ENCODE data around the gene KCNQ2. TPM values are rescaled to one million over a fixed set of nuclear protein-coding genes. Genes with fewer than 3 reads are reported as not detected.

The KCNQ2 gene
- total RNA-seq, 1 experiment from 2014 or later, result 86.5 TPM

DNA sequence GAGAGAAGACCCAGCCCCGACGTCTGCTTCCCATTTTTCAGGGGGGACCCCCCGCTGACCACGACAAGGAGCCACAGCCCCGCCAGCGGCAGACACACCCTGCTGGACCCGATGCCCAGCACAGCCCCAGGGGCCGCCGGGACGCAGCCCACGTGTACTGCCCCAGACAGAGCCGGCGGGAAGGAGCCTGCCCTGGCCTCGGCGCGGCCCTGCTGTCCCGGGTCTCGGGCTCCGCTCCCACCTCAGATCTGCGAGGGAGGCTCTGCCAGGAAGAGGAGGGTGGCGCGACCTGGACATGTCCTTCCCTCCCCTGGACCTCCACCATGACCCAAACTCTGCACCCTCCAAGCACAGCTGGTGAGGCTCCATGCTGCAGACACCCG is 54.7 kb downstream of the KCNQ2 start (continued):
- TF ChIP-seq POLR2A (IDR thresholded peaks at IDR 0.05; ENCODE audit: borderline replicate concordance, extremely low read depth, insufficient read depth, insufficient read length), result no peak
- no peak for TF ChIP-seq CEBPB (IDR thresholded peaks at IDR 0.05; ENCODE audit: low read depth)
- no peak for TF ChIP-seq ATF3 (IDR thresholded peaks at IDR 0.05)
- no peak for TF ChIP-seq FOSL1 (IDR thresholded peaks at IDR 0.05; ENCODE audit: low read depth)

DNA sequence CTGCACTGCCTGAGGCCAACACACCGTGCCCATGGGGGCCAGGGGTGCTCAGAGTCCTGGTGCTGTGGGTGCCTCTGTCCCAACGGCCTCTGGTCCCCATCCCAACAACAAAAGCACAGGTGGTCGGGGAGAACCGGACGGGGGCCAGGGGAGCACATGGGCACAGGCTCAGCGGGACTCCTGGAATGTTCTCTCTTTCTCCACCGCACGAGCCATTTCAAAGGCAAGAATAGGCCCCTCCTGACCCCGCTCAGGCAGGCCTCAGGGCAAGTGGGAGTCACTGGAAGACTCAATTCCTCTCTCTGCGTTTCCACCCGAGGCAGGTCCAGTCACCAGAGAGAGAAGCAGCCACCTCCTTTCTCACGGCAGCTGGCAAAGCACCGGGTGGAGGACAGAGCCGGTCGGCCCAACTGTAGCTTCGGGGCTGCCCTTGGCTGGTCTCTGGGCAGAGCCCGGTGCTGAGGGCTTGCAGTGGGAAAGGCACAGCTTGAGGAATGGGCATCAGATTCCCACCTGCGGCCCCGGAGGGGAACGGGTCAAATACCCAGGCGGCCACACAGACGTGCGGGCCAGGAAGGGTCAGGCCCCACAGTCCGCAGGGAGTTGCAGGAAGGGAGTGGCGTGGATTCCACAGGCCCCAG is 55.2 kb downstream of the KCNQ2 start:
- Histone ChIP-seq H3K4me2 (ENCODE audit: low read length) (no peak overlapping the region), H3K9ac (ENCODE audit: low read length) (no peak overlapping the region), H3K9me3 (ENCODE audit: control insufficient read depth in 1 of 2, insufficient read depth in 1 of 2, low read depth in 1 of 2, low read length in 2 of 2) (no peaks in the 10 kb centered on the region), H2AFZ (ENCODE audit: low read depth, low read length, poor library complexity, severe bottlenecking) (no peak overlapping the region), H3K36me3 (ENCODE audit: control insufficient read depth in 1 of 2, insufficient read depth in 2 of 2, low read length in 2 of 2) (no peaks in the 10 kb centered on the region), H3K9me2 (ENCODE audit: insufficient read depth) (no peaks in the 10 kb centered on the region), H4K20me1 (ENCODE audit: insufficient read depth) (no peaks in the 10 kb centered on the region), H3K4me3 (replicated peaks in 1 of 2; ENCODE audit: low read depth in 1 of 2, low read length in 2 of 2) (no peak overlapping the region), H3K79me2 (ENCODE audit: insufficient read depth, low read length) (no peaks in the 10 kb centered on the region), H3K27me3 (ENCODE audit: insufficient read depth, low read length) (no peaks in the 10 kb centered on the region), H3K4me1 (ENCODE audit: control insufficient read depth in 1 of 2, insufficient read depth in 2 of 2, low read length in 2 of 2) (no peaks in the 10 kb centered on the region), H3K27ac (ENCODE audit: low read depth, low read length) (no peak overlapping the region)
- ChIA-PET CTCF (no interaction called here), POLR2A (no interaction called here), RAD21 (ENCODE audit: low non-redundant PET in 1 of 2, low total read pairs in 2 of 2, uncharacterized antibody in 2 of 2, unreplicated experiment in 2 of 2) (no interaction called here)
- TF ChIP-seq, protein P1, sequence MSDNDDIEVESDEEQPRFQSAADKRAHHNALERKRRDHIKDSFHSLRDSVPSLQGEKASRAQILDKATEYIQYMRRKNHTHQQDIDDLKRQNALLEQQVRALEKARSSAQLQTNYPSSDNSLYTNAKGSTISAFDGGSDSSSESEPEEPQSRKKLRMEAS (IDR thresholded peaks at IDR 0.05), result no peak
- no peak for TF ChIP-seq POLR2A (IDR thresholded peaks at IDR 0.05; ENCODE audit: borderline replicate concordance, extremely low read depth, insufficient read depth, insufficient read length)
- no peak for TF ChIP-seq RAD21 (IDR thresholded peaks at IDR 0.05; ENCODE audit: low read depth)
- TF ChIP-seq CBX3 (IDR thresholded peaks at IDR 0.05; ENCODE audit: low read depth), result no peak
- intact Hi-C loops (cut with micrococcal nuclease), result no loop called here
- ATAC-seq, result no peak
- DNase-seq (ENCODE audit: low read depth, low spot score), result no peak
- BruUV-seq (replicated peaks), result no TSS peak

DNA sequence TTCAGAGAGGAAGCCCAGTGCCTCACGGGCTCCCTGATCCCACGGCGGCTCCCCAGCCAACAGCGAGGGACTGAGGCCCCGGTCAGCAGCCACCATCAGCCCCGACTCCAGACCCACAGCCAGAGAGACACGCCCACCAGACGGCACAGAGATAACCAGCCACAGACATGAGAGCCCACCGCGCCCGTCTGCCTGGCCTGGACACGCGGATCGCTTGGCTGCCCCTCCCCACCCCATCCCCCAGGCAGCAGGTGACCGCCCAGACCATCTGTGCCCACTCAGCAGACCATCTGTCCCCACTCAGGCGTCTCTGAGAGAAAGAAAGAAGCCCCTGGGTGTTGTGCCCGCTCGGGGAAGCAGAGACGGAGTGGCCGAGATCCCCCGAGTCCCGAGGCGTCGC is 55.8 kb downstream of the KCNQ2 start:
- ChIA-PET RAD21 (ENCODE audit: low non-redundant PET in 1 of 2, low total read pairs in 2 of 2, uncharacterized antibody in 2 of 2, unreplicated experiment in 2 of 2) (no interaction called here), CTCF (no interaction called here), POLR2A (no interaction called here)
- no peaks in the 10 kb centered on the region for H4K20me1 ChIP-seq (ENCODE audit: insufficient read depth)
- no peak overlapping the region for H3K4me2 ChIP-seq (ENCODE audit: low read length)
- no peaks in the 10 kb centered on the region for H3K9me3 ChIP-seq (ENCODE audit: control insufficient read depth in 1 of 2, insufficient read depth in 1 of 2, low read depth in 1 of 2, low read length in 2 of 2)
- H3K4me3 ChIP-seq (replicated peaks in 1 of 2; ENCODE audit: low read depth in 1 of 2, low read length in 2 of 2), result no peak overlapping the region
- H3K79me2 ChIP-seq (ENCODE audit: insufficient read depth, low read length), result no peaks in the 10 kb centered on the region
- H3K9me2 ChIP-seq (ENCODE audit: insufficient read depth), result no peaks in the 10 kb centered on the region
- H3K9ac ChIP-seq (ENCODE audit: low read length), result no peak overlapping the region
- H2AFZ ChIP-seq (ENCODE audit: low read depth, low read length, poor library complexity, severe bottlenecking), result no peak overlapping the region
- BruUV-seq (replicated peaks), result no TSS peak
- TF ChIP-seq ELF1 (IDR thresholded peaks at IDR 0.05; ENCODE audit: borderline replicate concordance, low read depth), result no peak
- no peak for TF ChIP-seq TCF7L2 (IDR thresholded peaks at IDR 0.05; ENCODE audit: borderline replicate concordance, extremely low read depth, insufficient read depth, insufficient read length)
- TF ChIP-seq RAD21 (IDR thresholded peaks at IDR 0.05; ENCODE audit: low read depth), result no peak
- TF ChIP-seq FOSL1 (IDR thresholded peaks at IDR 0.05; ENCODE audit: low read depth), result no peak
- DNase-seq (ENCODE audit: low read depth, low spot score) (no peak), ATAC-seq (no peak)
- H3K27me3 ChIP-seq (ENCODE audit: insufficient read depth, low read length), result no peaks in the 10 kb centered on the region
- H3K27ac ChIP-seq (ENCODE audit: low read depth, low read length), result no peak overlapping the region
- intact Hi-C loops (cut with micrococcal nuclease), result no loop called here
- H3K36me3 ChIP-seq (ENCODE audit: control insufficient read depth in 1 of 2, insufficient read depth in 2 of 2, low read length in 2 of 2), result no peaks in the 10 kb centered on the region
- no peaks in the 10 kb centered on the region for H3K4me1 ChIP-seq (ENCODE audit: control insufficient read depth in 1 of 2, insufficient read depth in 2 of 2, low read length in 2 of 2)

Measured in HCT116 (cell line).